ENCODE measurements around the gene CNTNAP2.

The CNTNAP2 gene

DNA sequence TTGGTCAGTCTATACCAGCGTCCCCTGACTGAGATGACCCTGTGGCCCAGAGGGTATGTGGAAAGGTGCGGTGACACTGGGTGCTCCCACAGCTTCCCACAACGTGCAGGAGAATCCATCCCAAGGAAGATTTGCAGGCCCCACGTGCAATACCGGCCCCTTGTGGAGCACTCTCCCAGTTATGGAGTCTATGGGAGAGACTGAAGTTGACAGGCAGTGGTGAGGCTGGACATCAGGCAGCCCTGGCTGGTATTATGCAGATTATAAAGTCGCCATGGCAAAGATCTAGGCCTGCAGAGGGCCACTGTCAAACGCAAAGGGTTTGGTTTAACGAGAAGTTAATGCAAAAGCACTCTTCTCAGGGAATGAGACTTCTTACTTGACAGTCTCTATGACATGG is 2039.2 kb downstream of the CNTNAP2 start:
- H3K4me3 ChIP-seq (replicated peaks; ENCODE audit: low read depth, low read length): no peak overlapping the region
- DNase-seq (ENCODE audit: extremely low read depth, low read depth): no peak
- no peak for TF ChIP-seq CTCF (IDR thresholded peaks at IDR 0.05; ENCODE audit: low read depth, low read length, missing control alignments)

- TF ChIP-seq CTCF (IDR thresholded peaks at IDR 0.05; ENCODE audit: low read depth, low read length, missing control alignments): no peak
- H3K4me3 ChIP-seq (replicated peaks; ENCODE audit: low read depth, low read length): no peak overlapping the region
- DNase-seq (ENCODE audit: extremely low read depth, low read depth): no peak
These were observed 2039.6 kb downstream of the CNTNAP2 start for GRCh38 chr7:148156233-148156632.

DNA sequence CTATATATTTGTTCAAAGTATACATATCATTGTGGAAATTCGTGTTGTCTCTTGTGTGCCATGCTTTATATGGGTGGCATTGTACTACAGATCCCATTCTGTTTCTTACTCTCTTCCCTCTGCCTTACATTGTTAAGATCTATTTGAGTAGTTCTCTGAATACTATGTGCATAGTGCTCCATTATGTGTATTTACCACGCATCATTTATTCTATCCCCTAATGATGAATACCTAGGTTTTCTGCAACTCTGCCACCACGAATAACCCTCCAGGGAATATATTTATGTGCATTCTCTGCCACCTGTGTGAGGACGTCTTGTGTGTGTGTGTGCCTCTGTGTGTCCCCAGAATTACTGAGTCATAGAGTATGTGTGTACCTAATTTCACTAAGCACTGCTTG is 2042.7 kb downstream of the CNTNAP2 start:
- TF ChIP-seq CTCF (IDR thresholded peaks at IDR 0.05; ENCODE audit: low read depth, low read length, missing control alignments): no peak
- H3K4me3 ChIP-seq (replicated peaks; ENCODE audit: low read depth, low read length): no peak overlapping the region
- DNase-seq (ENCODE audit: extremely low read depth, low read depth): no peak

- no peak for DNase-seq (ENCODE audit: extremely low read depth, low read depth)
- H3K4me3 ChIP-seq (replicated peaks; ENCODE audit: low read depth, low read length): no peak overlapping the region
- TF ChIP-seq CTCF (IDR thresholded peaks at IDR 0.05; ENCODE audit: low read depth, low read length, missing control alignments): no peak
These were observed 2045.2 kb downstream of the CNTNAP2 start for GRCh38 chr7:148161776-148162175.

- H3K4me3 ChIP-seq (replicated peaks; ENCODE audit: low read depth, low read length): no peak overlapping the region
- no peak for TF ChIP-seq CTCF (IDR thresholded peaks at IDR 0.05; ENCODE audit: low read depth, low read length, missing control alignments)
- DNase-seq (ENCODE audit: extremely low read depth, low read depth): no peak
These were observed 2046.2 kb downstream of the CNTNAP2 start for GRCh38 chr7:148162808-148163207.

DNA sequence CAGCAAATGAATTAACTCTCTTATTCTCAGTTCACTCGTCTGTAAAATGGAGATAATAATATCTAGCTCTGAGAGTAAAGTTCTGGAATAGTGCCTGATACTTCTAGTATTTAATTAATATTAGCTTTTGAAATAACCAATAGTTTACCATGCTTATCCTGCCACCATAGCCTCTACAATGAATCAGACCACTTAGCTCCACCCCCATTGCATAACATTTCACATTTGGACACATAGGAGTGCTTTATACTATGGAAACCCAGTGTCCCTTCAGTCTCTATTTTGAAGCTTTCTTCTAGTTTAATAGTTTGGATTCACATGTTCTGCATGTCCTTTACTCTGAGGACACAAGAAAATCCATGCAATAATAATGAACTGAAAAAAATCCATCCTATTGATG is 2046.6 kb downstream of the CNTNAP2 start:
- no peak for TF ChIP-seq CTCF (IDR thresholded peaks at IDR 0.05; ENCODE audit: low read depth, low read length, missing control alignments)
- DNase-seq (ENCODE audit: extremely low read depth, low read depth): no peak
- no peak overlapping the region for H3K4me3 ChIP-seq (replicated peaks; ENCODE audit: low read depth, low read length)

DNA sequence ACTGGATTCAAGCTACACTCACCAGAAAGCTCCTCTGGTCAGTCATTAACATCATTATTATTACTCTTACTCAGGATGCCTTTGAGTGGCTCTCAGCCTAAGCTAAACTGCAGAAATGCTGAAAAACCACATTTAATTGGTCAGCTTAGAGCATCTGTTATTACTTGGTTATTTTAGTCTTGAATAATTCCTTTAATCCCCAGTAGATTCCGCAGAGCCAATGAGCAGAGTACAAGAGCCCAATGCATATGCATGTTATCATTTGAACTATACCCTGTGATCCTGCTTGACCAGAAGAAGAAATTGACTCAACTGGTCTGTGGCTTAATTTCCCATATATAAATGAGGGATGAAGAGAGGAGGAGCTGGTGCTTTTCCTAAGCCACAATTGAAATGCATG is 2056.3 kb downstream of the CNTNAP2 start:
- no peak for TF ChIP-seq CTCF (IDR thresholded peaks at IDR 0.05; ENCODE audit: low read depth, low read length, missing control alignments)
- H3K4me3 ChIP-seq (replicated peaks; ENCODE audit: low read depth, low read length): no peak overlapping the region
- DNase-seq (ENCODE audit: extremely low read depth, low read depth): no peak
